NB4 (cell line): Measurements from ENCODE around the gene CSMD2.

Experiments used
- POLR2A ChIP-seq: IDR thresholded peaks from 2 replicates; pipeline ENCODE4 v1.6.1; 2011; ENCODE audit warnings: mild to moderate bottlenecking; ENCODE audit not compliant: insufficient read length; ENCODE audit errors: extremely low read depth
- TF ChIP-seq, protein P1 (sequence below): IDR thresholded peaks from one replicate; pipeline ENCODE4 v1.5.1; 2012; ENCODE audit warnings: low read depth, low read length

DNA sequence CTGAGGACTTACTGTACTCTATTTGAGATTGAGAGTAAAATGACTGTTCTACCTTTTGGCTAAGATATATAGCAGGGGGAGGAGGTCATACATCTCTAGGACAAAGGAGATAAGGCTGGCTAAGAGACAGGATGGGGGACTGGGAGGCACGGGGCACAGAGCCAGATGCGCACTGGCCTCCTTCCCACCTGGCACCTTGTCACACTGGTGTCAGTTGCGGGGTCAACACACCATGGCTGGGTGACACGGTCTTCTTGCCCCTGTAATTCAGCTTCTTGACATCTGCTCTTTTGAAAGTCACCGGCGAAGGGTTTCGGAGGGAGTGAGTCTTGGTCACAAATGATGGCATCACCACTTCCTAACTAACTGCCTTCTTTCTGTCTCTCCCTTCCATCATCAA lies 515.3 kb downstream of the CSMD2 start:
- TF ChIP-seq, protein P1, sequence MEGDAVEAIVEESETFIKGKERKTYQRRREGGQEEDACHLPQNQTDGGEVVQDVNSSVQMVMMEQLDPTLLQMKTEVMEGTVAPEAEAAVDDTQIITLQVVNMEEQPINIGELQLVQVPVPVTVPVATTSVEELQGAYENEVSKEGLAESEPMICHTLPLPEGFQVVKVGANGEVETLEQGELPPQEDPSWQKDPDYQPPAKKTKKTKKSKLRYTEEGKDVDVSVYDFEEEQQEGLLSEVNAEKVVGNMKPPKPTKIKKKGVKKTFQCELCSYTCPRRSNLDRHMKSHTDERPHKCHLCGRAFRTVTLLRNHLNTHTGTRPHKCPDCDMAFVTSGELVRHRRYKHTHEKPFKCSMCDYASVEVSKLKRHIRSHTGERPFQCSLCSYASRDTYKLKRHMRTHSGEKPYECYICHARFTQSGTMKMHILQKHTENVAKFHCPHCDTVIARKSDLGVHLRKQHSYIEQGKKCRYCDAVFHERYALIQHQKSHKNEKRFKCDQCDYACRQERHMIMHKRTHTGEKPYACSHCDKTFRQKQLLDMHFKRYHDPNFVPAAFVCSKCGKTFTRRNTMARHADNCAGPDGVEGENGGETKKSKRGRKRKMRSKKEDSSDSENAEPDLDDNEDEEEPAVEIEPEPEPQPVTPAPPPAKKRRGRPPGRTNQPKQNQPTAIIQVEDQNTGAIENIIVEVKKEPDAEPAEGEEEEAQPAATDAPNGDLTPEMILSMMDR = no peak
- no peak for TF ChIP-seq POLR2A
